Mesenteric fat pad (tissue), 1 donor: ENCODE results near the gene ABLIM3. TPM values are rescaled to one million over a fixed set of nuclear protein-coding genes. Genes with fewer than 3 reads are reported as not detected.

Experiments
- DNase-seq: peaks from one replicate; pipeline ENCODE4 v3.0.0-alpha.2; 2020; ENCODE audit warnings: low spot score
- total RNA-seq: library from RNA; stranded (reverse); fragmentation: NEBNext Ultra II Directional; extraction: Animal tissue kit (Norgen Biotek cat#: 25700); gene quantifications from one replicate; pipeline ENCODE4 v1.2.1, GENCODE V29; 2021
- donor health status: DM: yes; HTN: yes; CAD: no.

The ABLIM3 gene
- total RNA-seq, 1 donor from 2014 or later: 190 TPM

DNA sequence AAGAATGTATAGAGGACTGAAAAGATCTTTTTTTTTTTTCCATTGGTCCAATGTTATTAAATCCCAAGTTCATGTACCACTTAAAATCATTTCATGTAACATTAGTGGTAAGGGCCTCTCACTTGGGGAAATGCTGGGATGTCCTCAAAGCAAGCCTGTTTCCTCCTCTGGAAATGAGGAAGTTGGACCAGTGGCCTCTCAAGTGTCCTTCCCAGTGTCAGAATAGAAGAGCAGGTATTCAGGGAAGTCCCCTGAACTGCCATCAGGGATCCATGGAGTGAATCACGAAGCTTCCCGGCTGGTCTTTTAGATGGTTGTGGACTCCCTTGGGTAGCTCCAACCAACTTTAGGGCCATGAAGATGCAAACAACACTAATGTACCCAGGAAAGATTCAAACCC, 75.2 kb downstream of the ABLIM3 start:
- DNase-seq: no peak

DNA sequence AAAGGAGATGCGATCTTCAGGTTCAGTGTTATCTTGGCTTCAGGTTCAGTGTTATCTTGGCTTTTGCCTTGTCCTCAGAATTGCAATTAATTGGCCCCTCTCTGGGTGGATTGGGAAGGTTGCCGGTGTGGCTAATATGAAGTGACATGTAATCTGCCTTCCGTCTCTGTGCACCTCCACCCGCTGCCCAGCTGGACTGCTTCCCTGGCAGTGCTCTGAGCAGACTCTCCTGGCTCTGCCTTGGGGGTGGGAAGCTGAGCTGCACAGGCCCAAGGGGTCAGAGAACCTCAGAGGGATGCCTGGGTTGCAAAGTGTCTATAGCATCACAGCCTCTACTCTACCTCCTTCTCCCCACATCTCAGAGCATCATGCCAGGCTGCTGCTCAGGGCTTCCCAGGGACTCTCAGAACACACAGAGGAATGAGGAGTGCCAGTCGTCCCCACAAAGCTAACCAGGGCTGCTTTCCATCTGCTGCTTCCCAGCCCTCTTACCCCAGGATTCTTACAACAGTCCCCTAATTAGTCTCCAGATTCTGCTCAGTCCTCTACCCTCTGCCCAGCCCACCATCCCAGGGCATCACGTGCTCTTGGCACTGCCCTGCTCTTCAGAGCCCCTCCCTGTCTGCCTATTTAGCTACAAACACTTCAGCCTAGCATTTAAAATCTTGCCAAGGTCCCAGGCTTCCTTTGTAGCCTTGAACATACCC, 76.0 kb downstream of the ABLIM3 start:
- no peak for DNase-seq

DNA sequence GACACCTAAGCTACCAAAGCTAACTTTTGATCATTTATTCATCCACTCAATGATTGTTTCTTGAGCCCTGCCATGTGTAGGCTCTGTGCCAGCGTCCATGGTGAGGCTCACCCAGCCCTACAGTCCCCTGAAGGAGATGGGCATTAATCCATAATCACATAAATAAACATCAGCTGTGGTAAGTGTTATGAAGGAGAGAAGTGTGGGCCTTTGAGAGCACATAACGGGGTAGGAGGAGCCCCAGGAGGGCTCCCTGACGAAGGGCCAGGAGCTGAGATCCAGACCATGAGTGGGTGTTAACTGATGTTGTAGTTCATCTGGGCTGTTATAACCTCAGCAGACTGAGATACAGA, 76.5 kb downstream of the ABLIM3 start:
- no peak for DNase-seq

DNA sequence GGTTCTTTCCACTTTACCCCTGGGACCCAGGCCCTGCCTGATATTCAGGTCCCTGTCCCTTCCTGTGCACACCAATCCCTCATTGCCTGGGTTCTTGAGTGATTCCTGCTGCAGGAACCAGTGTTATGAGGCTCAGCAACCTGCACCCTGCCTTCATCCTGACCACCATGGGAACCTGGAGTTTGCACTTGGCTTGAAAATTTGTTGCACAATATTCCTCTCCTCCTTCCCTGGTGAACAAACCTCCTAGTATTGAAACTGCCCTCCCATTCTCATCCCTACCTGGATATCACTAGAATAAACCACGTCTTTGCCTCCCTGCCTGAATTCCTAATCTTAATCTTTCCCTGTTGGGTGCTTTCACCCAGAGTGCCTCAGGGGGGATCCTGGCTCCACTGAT, 78.3 kb downstream of the ABLIM3 start:
- no peak for DNase-seq

DNA sequence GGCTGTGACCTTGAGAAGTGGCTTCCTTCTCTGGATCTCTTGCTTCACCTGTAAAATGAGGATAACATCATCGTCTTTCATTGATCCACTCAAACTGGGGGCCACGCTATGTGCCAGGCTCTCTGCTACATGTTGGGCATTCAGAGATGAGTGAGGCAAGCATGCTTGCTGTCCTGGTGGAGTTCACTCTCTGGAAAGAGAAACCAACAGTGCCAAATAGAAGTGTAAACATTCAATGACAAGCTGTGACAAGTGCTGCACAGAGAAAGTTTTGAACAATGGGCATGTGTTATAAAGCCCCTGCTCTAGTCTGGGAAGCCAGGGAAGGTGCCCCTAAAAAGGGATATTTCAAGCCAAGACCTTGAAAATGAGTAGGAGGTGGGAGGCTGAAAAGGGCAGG, 79.5 kb downstream of the ABLIM3 start:
- DNase-seq: no peak

DNA sequence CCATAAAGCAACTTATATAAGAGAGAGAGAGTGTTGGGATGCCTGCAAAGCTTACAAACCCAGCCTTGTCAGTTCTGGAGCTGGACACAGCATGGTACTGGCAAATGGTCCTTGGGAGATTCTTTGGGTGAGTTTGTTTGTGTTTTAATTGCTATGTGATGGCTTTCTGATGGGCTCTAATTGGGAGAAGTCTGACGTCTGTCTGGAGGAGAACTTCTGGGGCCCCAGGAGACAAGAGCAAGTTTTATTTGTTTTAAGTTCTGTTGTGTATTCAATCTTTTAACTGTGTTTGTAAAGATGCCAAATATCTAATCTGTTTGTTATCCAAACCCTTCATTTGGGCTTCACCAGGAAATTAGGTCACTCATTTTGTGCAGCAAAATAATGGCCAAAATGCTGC, 80.0 kb downstream of the ABLIM3 start:
- DNase-seq: no peak

DNA sequence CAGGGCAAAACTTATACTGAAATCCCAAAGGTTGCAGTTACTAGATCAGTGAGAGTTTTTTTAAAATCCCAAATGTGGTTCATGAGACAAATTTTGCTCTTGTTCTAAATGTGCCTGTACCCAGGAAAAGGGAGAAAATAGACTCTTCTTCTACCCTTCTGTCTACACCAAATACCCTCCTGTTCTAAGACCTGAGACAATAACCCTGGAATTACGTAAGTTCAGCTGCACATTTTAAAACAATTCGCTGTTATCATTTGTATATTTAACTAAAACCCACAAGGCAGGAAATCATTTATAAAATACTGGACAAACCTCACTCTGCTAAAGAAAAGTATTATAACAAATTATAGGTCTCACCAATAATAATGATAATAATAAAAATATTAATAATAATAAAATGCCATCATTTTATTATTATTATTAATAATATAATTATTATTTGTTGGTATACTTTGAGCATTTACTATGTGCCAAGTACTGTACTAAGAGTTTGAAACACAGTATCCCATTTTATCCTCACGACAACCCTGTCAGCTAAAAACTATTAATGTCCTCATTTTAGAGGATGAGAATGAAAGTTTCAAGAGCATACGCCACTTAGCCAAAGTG, 80.5 kb downstream of the ABLIM3 start:
- DNase-seq: no peak

DNA sequence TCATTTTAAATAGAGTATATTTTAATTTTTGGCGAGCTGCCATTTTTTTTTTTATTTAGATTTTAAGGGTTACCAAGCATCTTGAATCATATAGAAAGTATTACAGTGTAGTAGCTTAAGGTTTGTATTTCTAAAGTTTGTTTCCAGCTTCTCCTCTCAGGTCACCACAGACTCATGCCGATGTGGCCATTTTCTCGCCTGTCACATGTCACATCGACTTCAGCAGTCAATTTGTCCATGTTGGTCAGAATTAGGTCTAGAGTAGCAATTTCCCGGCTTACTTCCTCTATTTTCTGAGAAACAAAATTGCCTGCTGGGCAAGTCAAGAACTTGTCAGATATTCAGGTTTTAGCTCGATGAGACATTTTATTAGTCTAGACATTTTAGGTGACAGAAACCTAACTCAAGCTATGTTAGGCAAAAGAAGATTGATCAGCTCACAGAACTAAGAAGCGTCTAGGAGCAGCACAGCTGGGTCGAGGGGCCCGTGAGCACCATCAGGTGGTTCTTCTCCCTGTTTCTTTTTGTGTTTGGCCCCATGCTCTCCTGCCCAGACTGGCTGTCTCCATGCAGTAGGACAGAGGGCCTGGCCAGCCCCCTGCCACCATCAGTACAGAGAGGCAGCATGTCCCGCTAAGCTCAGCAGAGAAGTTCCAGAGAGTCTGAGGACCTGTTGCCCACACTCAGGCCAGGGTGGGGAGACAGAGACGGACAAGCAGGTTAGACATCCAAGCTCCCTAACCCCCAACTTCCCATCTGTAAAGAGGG, 82.0 kb downstream of the ABLIM3 start:
- no peak for DNase-seq

DNA sequence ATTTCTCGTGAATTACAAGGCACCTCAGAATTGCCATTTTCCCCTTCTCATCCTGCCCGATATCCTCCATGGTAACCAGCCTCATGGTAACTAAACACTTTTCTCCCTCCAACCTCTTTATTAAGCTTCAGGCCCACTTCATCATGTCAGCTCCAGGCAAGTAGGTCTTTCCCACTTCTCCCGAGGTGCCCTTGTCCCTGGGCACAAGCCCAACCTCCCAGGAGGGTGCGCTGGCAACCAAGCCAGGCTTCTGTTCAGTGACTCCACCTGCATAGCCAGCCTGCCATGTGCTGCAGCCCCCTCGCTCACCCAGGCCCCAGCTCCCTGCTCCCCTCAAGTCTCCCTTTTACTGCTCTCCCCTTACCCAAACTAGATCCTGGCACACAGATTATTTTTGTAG, 83.0 kb downstream of the ABLIM3 start:
- DNase-seq: no peak

DNA sequence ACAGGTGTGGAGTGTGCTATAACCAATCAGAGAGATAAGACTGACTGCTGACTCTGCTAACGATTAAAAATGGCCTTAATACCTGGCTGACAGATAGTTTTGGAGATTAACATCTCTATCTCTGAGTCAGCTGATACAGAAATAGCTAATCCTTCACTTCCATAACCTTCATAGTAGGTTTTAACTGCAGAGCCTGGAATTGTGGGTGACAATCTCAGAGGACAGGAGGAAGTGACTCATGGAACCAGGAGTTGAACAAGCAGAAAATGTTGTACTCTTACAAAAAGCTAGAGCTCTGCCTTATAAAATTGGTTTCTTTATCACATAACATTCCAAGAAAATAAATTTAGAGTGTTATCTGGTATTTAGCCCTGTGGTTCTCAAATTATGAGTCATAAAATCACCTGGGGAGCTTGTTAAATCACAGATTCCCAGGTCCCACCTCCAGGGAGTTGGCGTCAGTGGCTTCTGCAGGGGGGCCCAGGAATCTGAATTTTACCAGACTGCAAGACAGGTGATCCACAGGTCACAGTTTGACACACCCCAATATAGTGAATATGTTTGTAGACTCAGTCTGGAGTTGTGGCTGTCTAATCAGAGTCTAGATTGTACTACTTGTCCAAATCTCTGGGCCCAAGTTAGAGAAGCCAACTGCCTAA, 86.0 kb downstream of the ABLIM3 start:
- DNase-seq: no peak

DNA sequence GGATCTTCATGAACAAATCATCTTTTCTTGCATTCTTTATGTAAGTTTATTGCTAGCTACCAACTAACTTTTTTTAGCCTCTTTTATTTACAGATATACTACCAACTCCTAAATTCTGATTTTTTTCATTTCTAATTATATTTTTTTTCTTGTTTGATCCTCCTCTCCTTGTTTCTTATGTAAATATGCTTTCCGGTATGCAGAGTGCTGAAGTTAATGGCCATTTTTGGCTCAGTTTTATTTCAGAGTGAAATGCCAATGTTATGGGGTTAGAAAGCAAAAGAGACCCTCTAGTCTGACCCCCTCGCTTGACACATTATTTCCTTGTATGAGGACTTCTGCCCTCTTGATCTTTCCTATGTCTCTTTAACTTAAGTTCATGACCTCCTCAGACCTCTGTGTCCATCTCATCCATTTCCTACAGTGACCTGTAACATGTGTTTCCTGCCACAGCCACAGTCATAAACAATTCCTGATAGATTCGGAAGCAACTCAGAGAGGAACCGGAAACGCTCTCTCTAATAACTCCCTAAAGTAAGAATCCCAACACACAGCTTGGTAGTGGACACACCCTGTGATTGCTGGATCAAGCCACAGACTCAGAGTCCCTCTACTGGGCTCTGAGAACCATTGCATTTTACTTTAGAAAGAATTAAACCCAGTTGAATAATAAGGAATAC, 87.5 kb downstream of the ABLIM3 start:
- DNase-seq: no peak

DNA sequence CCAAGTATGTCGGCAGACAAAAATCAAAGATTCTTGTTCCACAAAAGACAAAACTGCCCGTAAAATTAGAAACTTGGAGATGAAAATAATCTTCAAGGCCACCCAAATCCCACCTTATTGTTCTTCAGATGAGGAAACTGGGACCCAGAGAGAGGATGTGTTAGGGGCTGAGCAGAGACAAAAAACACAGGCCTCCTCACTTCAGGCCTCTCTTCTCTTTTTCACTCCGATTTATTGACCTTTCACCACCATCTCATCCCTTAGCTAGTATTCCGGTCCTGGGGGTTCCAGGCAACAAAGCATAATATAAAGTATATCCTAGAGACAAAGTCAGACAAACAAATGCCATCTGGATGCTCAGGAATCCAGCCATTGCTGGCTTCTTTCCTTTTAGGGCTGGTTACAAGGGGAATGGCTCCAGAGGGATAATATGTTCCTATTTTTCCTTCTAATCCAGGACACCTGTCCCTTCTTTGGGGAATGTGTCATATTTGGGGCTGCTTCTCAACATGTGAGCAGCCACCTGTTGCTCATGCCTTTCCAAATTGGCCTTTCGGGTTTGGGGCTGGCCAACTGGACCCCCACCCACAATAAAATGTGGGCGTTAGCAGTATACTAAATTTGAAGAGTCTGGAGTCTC, 88.1 kb downstream of the ABLIM3 start:
- DNase-seq: peak; percentile 14

DNA sequence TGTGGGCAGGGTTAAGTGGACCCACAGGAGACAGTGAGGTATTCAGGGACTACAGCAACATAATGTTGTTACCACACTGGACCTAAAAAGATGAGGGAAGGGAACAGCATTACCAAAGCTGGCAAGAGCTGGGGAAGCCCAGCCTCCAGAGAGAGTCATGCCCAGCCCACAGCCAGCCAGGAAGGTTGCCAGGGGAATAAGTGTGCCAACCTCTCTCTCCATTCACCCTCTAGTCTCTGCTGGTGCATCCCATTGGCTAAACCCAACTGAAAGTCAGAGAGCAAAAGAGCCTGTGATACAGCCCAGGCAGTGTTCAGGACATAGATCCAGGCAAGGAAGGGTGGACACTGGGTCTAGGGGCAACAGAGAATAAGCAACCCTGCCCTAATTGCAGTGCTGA, 94.5 kb downstream of the ABLIM3 start:
- DNase-seq: peak; percentile 57

DNA sequence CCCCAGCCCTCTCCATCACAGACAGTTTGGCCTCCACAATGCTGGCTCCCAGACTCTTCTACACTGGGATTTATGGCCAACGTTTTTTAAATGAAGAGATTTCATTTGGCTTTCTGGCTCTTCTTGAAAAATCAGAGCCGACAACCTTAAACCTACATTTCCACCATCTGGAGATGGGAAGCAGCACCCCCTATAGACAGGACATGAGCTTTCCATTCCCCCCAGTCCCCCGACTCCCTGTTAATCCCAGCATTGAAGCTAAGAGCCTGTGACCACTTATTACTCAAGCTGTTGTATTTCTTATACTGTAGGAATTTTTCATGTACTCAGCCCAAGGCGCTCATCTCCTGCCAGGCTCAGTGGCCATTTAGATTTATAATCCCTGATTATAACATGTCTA, 96.4 kb downstream of the ABLIM3 start:
- no peak for DNase-seq

DNA sequence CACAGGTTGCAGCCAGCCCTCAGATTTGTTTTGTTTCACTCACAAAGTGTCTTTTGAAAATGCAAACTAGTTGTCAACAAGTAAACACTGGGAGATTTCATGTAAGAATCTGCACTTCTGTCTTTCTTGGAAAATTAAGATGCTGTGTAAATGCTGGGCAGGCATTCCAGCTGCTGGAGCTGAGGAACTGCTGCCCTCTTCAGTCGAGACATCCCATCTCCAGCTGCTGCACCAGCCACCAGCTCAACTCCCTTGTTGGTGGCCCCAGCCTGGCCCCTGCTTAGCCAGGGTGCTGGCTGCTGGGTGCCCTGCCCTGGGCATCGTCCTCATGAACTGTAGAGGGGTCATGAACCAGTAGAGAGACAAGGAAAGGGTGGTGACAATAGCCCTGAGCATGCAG, 97.2 kb downstream of the ABLIM3 start:
- peak; percentile 62 for DNase-seq

DNA sequence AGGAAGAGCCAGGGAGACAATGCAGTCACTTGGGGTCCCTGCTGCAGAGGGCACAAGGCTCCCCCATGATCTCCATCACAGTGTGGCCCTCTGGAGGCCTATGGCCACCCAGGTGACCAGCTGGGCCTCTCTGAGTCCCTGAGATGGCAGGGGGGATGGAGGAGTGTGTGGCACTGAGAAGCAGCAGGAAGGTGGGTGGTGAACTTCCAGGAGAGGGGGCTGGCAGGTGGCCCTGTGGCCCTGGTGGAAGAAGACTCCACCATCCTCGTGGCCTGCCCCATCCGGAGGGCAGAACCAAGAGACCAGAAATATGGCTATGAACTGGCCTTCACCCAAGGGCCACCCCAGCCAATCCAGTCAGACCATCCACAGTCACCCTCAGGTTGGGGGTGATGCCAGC, 98.6 kb downstream of the ABLIM3 start:
- DNase-seq: peak; percentile 59

DNA sequence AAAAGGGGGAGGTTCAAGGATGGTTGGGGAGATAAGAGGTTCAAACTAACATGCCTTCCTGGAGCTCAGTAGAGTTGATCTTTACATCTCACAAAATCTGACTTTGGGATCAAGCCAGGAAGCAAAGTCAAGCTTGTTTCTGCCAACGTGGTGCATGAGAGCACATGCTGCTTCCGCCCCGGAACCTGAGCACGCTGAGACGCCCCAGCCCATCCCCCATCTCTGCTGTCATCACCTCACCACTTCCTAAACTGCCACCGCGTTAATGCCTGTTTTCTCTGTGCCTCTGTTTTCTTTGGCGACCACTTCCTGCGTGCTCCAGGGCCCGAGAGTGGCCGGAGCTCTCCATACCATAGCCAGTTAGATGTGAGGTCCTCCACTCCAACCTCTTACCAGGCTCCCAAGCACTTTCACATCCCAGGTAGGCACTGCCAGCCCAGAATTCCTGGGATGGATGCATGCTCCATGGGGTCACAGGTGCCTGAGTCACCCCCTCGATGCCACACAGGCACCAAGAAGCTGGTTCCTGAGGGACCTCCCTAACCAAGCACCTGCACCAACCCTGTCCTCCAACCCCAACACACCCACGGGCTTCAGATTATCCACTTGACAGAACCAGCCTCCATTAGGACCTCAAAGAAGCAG, 99.2 kb downstream of the ABLIM3 start:
- peak; percentile 71 for DNase-seq

DNA sequence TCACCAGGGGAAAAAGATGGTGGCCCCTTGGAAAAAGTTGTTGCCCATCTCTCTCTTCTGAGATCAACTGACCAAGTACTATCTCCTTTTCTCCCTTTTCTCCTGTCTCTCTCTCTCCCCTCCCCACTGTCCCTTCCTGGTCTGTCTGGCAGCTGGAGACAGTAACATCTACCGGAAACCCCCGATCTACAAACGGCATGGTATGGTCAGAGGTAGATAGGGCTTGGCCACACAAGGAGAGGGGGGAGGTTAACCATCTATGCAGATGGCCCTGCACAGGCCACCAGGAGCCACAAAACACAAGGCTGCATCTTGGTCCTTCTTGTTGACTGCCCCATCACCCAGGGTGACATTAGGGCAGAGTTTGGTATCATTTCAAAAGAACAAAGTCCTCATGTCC, 101.0 kb downstream of the ABLIM3 start:
- DNase-seq: peak; percentile 53

DNA sequence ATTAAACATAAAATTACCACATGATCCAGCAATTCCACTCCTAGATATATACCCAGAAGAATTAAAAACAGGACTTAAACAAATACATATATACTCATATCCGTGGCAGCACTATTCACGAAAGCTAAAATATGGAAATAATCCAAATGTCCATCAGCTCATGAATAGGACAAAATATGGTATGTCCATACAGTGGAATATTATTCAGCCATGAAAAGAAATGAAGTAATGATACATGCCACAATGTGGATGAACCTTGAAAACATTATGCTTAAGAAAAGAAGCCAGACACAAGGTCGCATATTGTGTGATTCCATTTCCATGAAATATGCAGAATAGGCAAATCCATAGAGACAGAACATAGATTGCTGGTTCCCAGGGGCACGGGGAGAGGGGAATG, 105.6 kb downstream of the ABLIM3 start:
- no peak for DNase-seq

DNA sequence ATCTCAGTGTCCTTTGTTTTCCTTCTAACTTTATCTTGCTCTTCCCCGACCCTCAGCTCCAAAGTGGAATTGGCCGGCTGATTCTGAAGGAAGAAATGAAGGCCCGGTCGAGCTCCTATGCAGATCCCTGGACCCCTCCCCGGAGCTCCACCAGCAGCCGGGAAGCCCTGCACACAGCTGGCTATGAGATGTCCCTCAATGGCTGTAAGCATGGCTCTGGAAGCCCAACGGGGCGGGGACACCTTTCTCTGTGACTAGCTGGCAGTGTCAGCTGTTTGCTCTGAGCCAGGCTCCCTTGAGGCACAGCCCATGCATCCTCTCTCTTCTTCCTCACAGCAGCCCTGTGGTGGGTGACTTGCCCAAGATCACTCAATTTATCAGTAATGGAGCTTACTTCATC, 106.4 kb downstream of the ABLIM3 start:
- peak; percentile 81 for DNase-seq

DNA sequence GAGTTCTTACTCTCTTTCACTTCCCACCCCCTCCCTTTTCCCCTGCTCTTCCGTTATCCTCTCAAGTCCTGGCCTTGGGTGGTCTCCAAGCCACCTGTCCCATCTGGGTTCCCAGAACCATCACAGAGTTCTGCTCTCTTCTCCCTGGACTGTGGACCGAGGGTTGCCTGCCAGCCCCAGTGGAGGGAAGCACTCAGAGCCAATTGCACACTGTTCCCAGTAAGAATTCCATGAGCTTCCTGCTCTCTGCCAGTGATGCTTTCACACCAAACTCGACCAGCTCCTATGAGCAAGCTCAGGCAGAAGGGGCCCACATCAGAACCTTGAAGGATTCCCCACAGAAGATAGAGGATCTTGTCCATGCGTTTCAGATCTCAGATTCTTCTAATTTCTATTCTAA, 110.3 kb downstream of the ABLIM3 start:
- peak; percentile 39 for DNase-seq
